A673 (cell line): ENCODE results near the gene NEDD4L. TPM values are rescaled to one million over a fixed set of nuclear protein-coding genes. Genes with fewer than 3 reads are reported as not detected.
"Not testable (repeated sequence)": the region's sequence is repeated elsewhere in the genome, so short reads cannot be mapped to it uniquely, and the experiment has no call there.

Source experiments
- BruUV-seq: library from RNA; stranded (reverse); fragments of 400-500 nt; replicated peaks from 2 replicates; lab custom pipeline; 2021; lab: Mats Ljungman, UMichigan
- CTCF ChIA-PET: fragments of 300-600 bp; sonication (Branson Sonifier 250); formaldehyde crosslinking; loops from one replicate; lab custom pipeline; 2022; ENCODE audit warnings: antibody characterized with exemption; lab: Charles Lee
- POLR2A ChIA-PET: fragments of 300-600 bp; sonication (Branson Sonifier 250); formaldehyde crosslinking; loops from one replicate; lab custom pipeline; 2022; ENCODE audit warnings: antibody characterized with exemption; ENCODE audit not compliant: low non-redundant PET; lab: Charles Lee
- DNase-seq: peaks from one replicate; pipeline ENCODE4 v3.0.0-alpha.2; 2015; ENCODE audit warnings: low spot score
- H3K27ac ChIP-seq: fragments of 200-600 bp; sonication (generic); 2 replicates; pipeline ENCODE4 v1.5.1; 2016; ENCODE audit warnings: mixed run types, low read depth, mild to moderate bottlenecking, mixed read lengths, antibody characterized with exemption, low read length; ENCODE audit not compliant: poor library complexity, severe bottlenecking
- H3K27me3 ChIP-seq: fragments of 200-600 bp; sonication (generic); replicated peaks from 2 replicates; pipeline ENCODE4 v1.6.1; 2017; ENCODE audit warnings: mixed run types, low read depth, mild to moderate bottlenecking, mixed read lengths, antibody characterized with exemption, low read length; ENCODE audit not compliant: insufficient read depth, poor library complexity
- H3K36me3 ChIP-seq: fragments of 200-600 bp; sonication (generic); 2 replicates; pipeline ENCODE4 v1.6.1; 2016; ENCODE audit warnings: mixed run types, mild to moderate bottlenecking, mixed read lengths, antibody characterized with exemption, low read length; ENCODE audit not compliant: insufficient read depth, poor library complexity, severe bottlenecking
- H3K4me1 ChIP-seq: fragments of 200-600 bp; sonication (generic); 2 replicates; pipeline ENCODE4 v1.6.1; 2017; ENCODE audit warnings: mixed run types, mild to moderate bottlenecking, mixed read lengths, antibody characterized with exemption, low read length; ENCODE audit not compliant: insufficient read depth, poor library complexity, severe bottlenecking
- H3K4me3 ChIP-seq: fragments of 200-600 bp; sonication (generic); 2 replicates; pipeline ENCODE4 v1.5.1; 2016; ENCODE audit warnings: low read depth, mixed run types, mild to moderate bottlenecking, mixed read lengths, low read length; ENCODE audit not compliant: poor library complexity, severe bottlenecking
- H3K9me3 ChIP-seq: fragments of 200-600 bp; sonication (generic); 2 replicates; pipeline ENCODE4 v1.6.1; 2016; ENCODE audit warnings: mixed run types, low read depth, mild to moderate bottlenecking, mixed read lengths, antibody characterized with exemption, low read length; ENCODE audit not compliant: poor library complexity, severe bottlenecking
- EZH2 ChIP-seq: fragments of 200-600 bp; sonication (generic); IDR thresholded peaks from 2 replicates; pipeline ENCODE4 v1.6.1; 2017; ENCODE audit warnings: borderline replicate concordance, low read depth, mild to moderate bottlenecking, mixed read lengths, antibody characterized with exemption, low read length; ENCODE audit not compliant: poor library complexity, severe bottlenecking
- intact Hi-C: fragments of 100-400 bp; cut with micrococcal nuclease; formaldehyde crosslinking; loops from one replicate; pipeline ENCODE4 v1.10.0; 2022; ENCODE audit not compliant: unreplicated experiment
- total RNA-seq: library from RNA; stranded (reverse); gene quantifications from 2 replicates; pipeline ENCODE4 v1.2.3, GENCODE V29; 2021
- TF ChIP-seq, protein P1 (sequence below): fragments of 300-800, 200-600 bp; sonication (generic); conservative IDR thresholded peaks from 2 replicates; pipeline ENCODE4 v1.5.1; 2017; ENCODE audit warnings: low read depth, mild to moderate bottlenecking, antibody characterized with exemption, low read length, moderate library complexity, mixed read lengths

Gene NEDD4L
- total RNA-seq, 1 experiment from 2014 or later: 15.3 TPM

GRCh38 chr18:58264840-58265239, 220.8 kb downstream of the NEDD4L start:
- ChIA-PET POLR2A (no interaction called here), CTCF (interaction anchor here (0.6 kb wide), 1 partner anchor 82 kb away, joined by 6 read pairs; no protein-coding TSS in a partner anchor)
- Histone ChIP-seq H3K4me3 (no peak overlapping the region), H3K4me1 (peaks cover 13% of the 10 kb centered on the region), H3K9me3 (no peaks in the 10 kb centered on the region), H3K36me3 (no peaks in the 10 kb centered on the region), H3K27ac (no peak overlapping the region), H3K27me3 (no peaks in the 10 kb centered on the region)
- TF ChIP-seq, protein P1, sequence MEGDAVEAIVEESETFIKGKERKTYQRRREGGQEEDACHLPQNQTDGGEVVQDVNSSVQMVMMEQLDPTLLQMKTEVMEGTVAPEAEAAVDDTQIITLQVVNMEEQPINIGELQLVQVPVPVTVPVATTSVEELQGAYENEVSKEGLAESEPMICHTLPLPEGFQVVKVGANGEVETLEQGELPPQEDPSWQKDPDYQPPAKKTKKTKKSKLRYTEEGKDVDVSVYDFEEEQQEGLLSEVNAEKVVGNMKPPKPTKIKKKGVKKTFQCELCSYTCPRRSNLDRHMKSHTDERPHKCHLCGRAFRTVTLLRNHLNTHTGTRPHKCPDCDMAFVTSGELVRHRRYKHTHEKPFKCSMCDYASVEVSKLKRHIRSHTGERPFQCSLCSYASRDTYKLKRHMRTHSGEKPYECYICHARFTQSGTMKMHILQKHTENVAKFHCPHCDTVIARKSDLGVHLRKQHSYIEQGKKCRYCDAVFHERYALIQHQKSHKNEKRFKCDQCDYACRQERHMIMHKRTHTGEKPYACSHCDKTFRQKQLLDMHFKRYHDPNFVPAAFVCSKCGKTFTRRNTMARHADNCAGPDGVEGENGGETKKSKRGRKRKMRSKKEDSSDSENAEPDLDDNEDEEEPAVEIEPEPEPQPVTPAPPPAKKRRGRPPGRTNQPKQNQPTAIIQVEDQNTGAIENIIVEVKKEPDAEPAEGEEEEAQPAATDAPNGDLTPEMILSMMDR: no peak
- no peak for TF ChIP-seq EZH2
- intact Hi-C loops: no loop called here
- no TSS peak for BruUV-seq
- DNase-seq: no peak

- H3K27me3 ChIP-seq, H3K4me3 ChIP-seq, DNase-seq, H3K27ac ChIP-seq, H3K36me3 ChIP-seq, H3K9me3 ChIP-seq, intact Hi-C loops, POLR2A ChIA-PET, BruUV-seq: not testable (repeated sequence)
- CTCF ChIA-PET: interaction anchor here (0.6 kb wide), 1 partner anchor 83 kb away, joined by 6 read pairs; no protein-coding TSS in a partner anchor
- peaks cover 13% of the 10 kb centered on the region for H3K4me1 ChIP-seq
These were observed 221.5 kb downstream of the NEDD4L start for GRCh38 chr18:58265489-58265888.

- ChIA-PET CTCF (no interaction called here), POLR2A (no interaction called here)
- BruUV-seq: no TSS peak
- Histone ChIP-seq H3K27ac (no peak overlapping the region), H3K4me1 (peaks cover 13% of the 10 kb centered on the region), H3K27me3 (no peaks in the 10 kb centered on the region), H3K4me3 (no peak overlapping the region), H3K9me3 (no peaks in the 10 kb centered on the region), H3K36me3 (no peaks in the 10 kb centered on the region)
- no peak for TF ChIP-seq EZH2
- TF ChIP-seq, protein P1: no peak
- no peak for DNase-seq
- intact Hi-C loops: no loop called here
These were observed 222.3 kb downstream of the NEDD4L start for GRCh38 chr18:58266291-58266690.

- H3K36me3 ChIP-seq: no peaks in the 10 kb centered on the region
- H3K27me3 ChIP-seq: no peaks in the 10 kb centered on the region
- CTCF ChIA-PET: no interaction called here
- no peak overlapping the region for H3K4me3 ChIP-seq
- DNase-seq: no peak
- POLR2A ChIA-PET: no interaction called here
- TF ChIP-seq EZH2: no peak
- TF ChIP-seq, protein P1: no peak
- no peak overlapping the region for H3K27ac ChIP-seq
- no TSS peak for BruUV-seq
- H3K9me3 ChIP-seq: no peaks in the 10 kb centered on the region
- intact Hi-C loops: no loop called here
- H3K4me1 ChIP-seq: peaks cover 13% of the 10 kb centered on the region
These were observed 223.5 kb downstream of the NEDD4L start for GRCh38 chr18:58267493-58267892.
